Measurements from ENCODE around the gene OR13J1. TPM values are rescaled to one million over a fixed set of nuclear protein-coding genes. Genes with fewer than 3 reads are reported as not detected.

The OR13J1 gene
- total RNA-seq, 1 experiment from 2014 or later: not detected

GRCh38 chr9:35854091-35854762 lies 16.0 kb downstream of the OR13J1 start:
- DNase-seq (ENCODE audit: low spot score): no peak
- Histone ChIP-seq H3K27me3 (replicated peaks; ENCODE audit: insufficient read depth, low read depth, low read length, poor library complexity) (no peaks in the 10 kb centered on the region), H3K36me3 (ENCODE audit: insufficient read depth, low read length, poor library complexity, severe bottlenecking) (no peaks in the 10 kb centered on the region), H3K4me1 (ENCODE audit: insufficient read depth, low read length, poor library complexity, severe bottlenecking) (no peaks in the 10 kb centered on the region), H3K9me3 (ENCODE audit: low read depth, low read length, poor library complexity, severe bottlenecking) (no peaks in the 10 kb centered on the region), H3K27ac (ENCODE audit: low read depth, low read length, poor library complexity, severe bottlenecking) (no peak overlapping the region), H3K4me3 (ENCODE audit: low read depth, low read length, poor library complexity, severe bottlenecking) (no peak overlapping the region)
- intact Hi-C loops (cut with micrococcal nuclease; ENCODE audit: unreplicated experiment): no loop called here
- no TSS peak for BruUV-seq (replicated peaks)
- POLR2A ChIA-PET (ENCODE audit: low non-redundant PET): no interaction called here
- CTCF ChIA-PET: no interaction called here
- TF ChIP-seq EZH2 (IDR thresholded peaks at IDR 0.05; ENCODE audit: borderline replicate concordance, low read depth, low read length, poor library complexity, severe bottlenecking): no peak
- no peak for TF ChIP-seq CTCF (conservative IDR thresholded peaks at IDR 0.05; ENCODE audit: low read depth, low read length)

- no peak for TF ChIP-seq CTCF (conservative IDR thresholded peaks at IDR 0.05; ENCODE audit: low read depth, low read length)
- TF ChIP-seq EZH2 (IDR thresholded peaks at IDR 0.05; ENCODE audit: borderline replicate concordance, low read depth, low read length, poor library complexity, severe bottlenecking): no peak
- H3K4me3 ChIP-seq (ENCODE audit: low read depth, low read length, poor library complexity, severe bottlenecking): no peak overlapping the region
- POLR2A ChIA-PET (ENCODE audit: low non-redundant PET): no interaction called here
- H3K9me3 ChIP-seq (ENCODE audit: low read depth, low read length, poor library complexity, severe bottlenecking): no peaks in the 10 kb centered on the region
- no peak overlapping the region for H3K27ac ChIP-seq (ENCODE audit: low read depth, low read length, poor library complexity, severe bottlenecking)
- H3K27me3 ChIP-seq (replicated peaks; ENCODE audit: insufficient read depth, low read depth, low read length, poor library complexity): no peaks in the 10 kb centered on the region
- no TSS peak for BruUV-seq (replicated peaks)
- intact Hi-C loops (cut with micrococcal nuclease; ENCODE audit: unreplicated experiment): no loop called here
- no peak for DNase-seq (ENCODE audit: low spot score)
- no peaks in the 10 kb centered on the region for H3K4me1 ChIP-seq (ENCODE audit: insufficient read depth, low read length, poor library complexity, severe bottlenecking)
- no peaks in the 10 kb centered on the region for H3K36me3 ChIP-seq (ENCODE audit: insufficient read depth, low read length, poor library complexity, severe bottlenecking)
- CTCF ChIA-PET: no interaction called here
Measured at GRCh38 chr9:35852876-35853865, 17.0 kb downstream of the OR13J1 start.

- H3K36me3 ChIP-seq (ENCODE audit: insufficient read depth, low read length, poor library complexity, severe bottlenecking): no peaks in the 10 kb centered on the region
- H3K27me3 ChIP-seq (replicated peaks; ENCODE audit: insufficient read depth, low read depth, low read length, poor library complexity): no peaks in the 10 kb centered on the region
- CTCF ChIA-PET: no interaction called here
- POLR2A ChIA-PET (ENCODE audit: low non-redundant PET): no interaction called here
- intact Hi-C loops (cut with micrococcal nuclease; ENCODE audit: unreplicated experiment): no loop called here
- no peak overlapping the region for H3K27ac ChIP-seq (ENCODE audit: low read depth, low read length, poor library complexity, severe bottlenecking)
- no peak for DNase-seq (ENCODE audit: low spot score)
- H3K4me3 ChIP-seq (ENCODE audit: low read depth, low read length, poor library complexity, severe bottlenecking): no peak overlapping the region
- TF ChIP-seq CTCF (conservative IDR thresholded peaks at IDR 0.05; ENCODE audit: low read depth, low read length) (no peak), EZH2 (IDR thresholded peaks at IDR 0.05; ENCODE audit: borderline replicate concordance, low read depth, low read length, poor library complexity, severe bottlenecking) (no peak)
- H3K4me1 ChIP-seq (ENCODE audit: insufficient read depth, low read length, poor library complexity, severe bottlenecking): no peaks in the 10 kb centered on the region
- no TSS peak for BruUV-seq (replicated peaks)
- no peaks in the 10 kb centered on the region for H3K9me3 ChIP-seq (ENCODE audit: low read depth, low read length, poor library complexity, severe bottlenecking)
Measured at GRCh38 chr9:35852267-35852815, 17.9 kb downstream of the OR13J1 start.

All from A673 (cell line).